Loucy (cell line): ENCODE measurements around the gene RSPRY1.

Source experiments
- H2AFZ ChIP-seq: fragments of 200-600 bp; sonication (generic); 2 replicates; pipeline ENCODE4 v1.6.0; 2016; ENCODE audit warnings: antibody characterized with exemption, mild to moderate bottlenecking, low read length, moderate library complexity
- H3F3A ChIP-seq: fragments of 200-600 bp; 2 replicates; pipeline ENCODE4 v1.6.0; 2016; ENCODE audit warnings: antibody characterized with exemption, low read depth, mild to moderate bottlenecking
- H3K27me3 ChIP-seq: fragments of 200-600 bp; sonication (generic); 2 replicates; pipeline ENCODE4 v1.6.1; 2014; ENCODE audit warnings: low read length, mild to moderate bottlenecking; ENCODE audit not compliant: insufficient read depth, poor library complexity, severe bottlenecking
- H3K36me3 ChIP-seq: fragments of 200-600 bp; sonication (generic); 2 replicates; pipeline ENCODE4 v1.6.1; 2016; ENCODE audit warnings: low read length; ENCODE audit not compliant: insufficient read depth
- H3K4me1 ChIP-seq: fragments of 200-600 bp; sonication (generic); 2 replicates; pipeline ENCODE4 v1.5.1; 2014; ENCODE audit warnings: low read length, mild to moderate bottlenecking; ENCODE audit not compliant: insufficient read depth, poor library complexity, severe bottlenecking
- H3K4me2 ChIP-seq: fragments of 200-600 bp; sonication (generic); 2 replicates; pipeline ENCODE4 v1.6.0; 2014; ENCODE audit warnings: antibody characterized with exemption, low read length, low read depth, mild to moderate bottlenecking; ENCODE audit not compliant: poor library complexity, severe bottlenecking
- H3K4me3 ChIP-seq: fragments of 200-600 bp; sonication (generic); 2 replicates; pipeline ENCODE4 v1.5.1; 2014; ENCODE audit warnings: low read length, mild to moderate bottlenecking, mixed read lengths; ENCODE audit not compliant: poor library complexity, severe bottlenecking
- H3K79me2 ChIP-seq: fragments of 200-600 bp; sonication (generic); 2 replicates; pipeline ENCODE4 v1.6.1; 2014; ENCODE audit warnings: low read length; ENCODE audit not compliant: insufficient read depth
- H3K9ac ChIP-seq: fragments of 200-600 bp; sonication (generic); 2 replicates; pipeline ENCODE4 v1.6.0; 2014; ENCODE audit warnings: mild to moderate bottlenecking, low read depth, low read length, moderate library complexity; ENCODE audit not compliant: poor library complexity, severe bottlenecking
- H3K9me2 ChIP-seq: fragments of 200-600 bp; sonication (generic); replicated peaks from 2 replicates; pipeline ENCODE4 v1.6.1; 2016; ENCODE audit warnings: low read depth, low read length, mixed read lengths
- H3K9me3 ChIP-seq: fragments of 200-600 bp; sonication (generic); 2 replicates; pipeline ENCODE4 v1.6.1; 2014; ENCODE audit warnings: mild to moderate bottlenecking, antibody characterized with exemption, low read length, low read depth; ENCODE audit not compliant: insufficient read depth
- H4K20me1 ChIP-seq: fragments of 200-600 bp; sonication (generic); 2 replicates; pipeline ENCODE4 v1.6.0; 2014; ENCODE audit warnings: antibody characterized with exemption, low read length, mild to moderate bottlenecking; ENCODE audit not compliant: insufficient read depth, poor library complexity, severe bottlenecking
- EZH2phosphoT487 ChIP-seq: fragments of 200-600 bp; IDR thresholded peaks from 2 replicates; pipeline ENCODE4 v1.6.1; 2018; ENCODE audit warnings: antibody characterized with exemption, mild to moderate bottlenecking, moderate library complexity, borderline replicate concordance
- TF ChIP-seq, protein P1 (sequence below): fragments of 200-600 bp; sonication (generic); conservative IDR thresholded peaks from 2 replicates; pipeline ENCODE4 v1.5.1; 2014; ENCODE audit warnings: mild to moderate bottlenecking, antibody characterized with exemption, low read length

RSPRY1 gene

GRCh38 chr16:57223057-57223456, 36.9 kb downstream of the RSPRY1 start:
- Histone ChIP-seq H4K20me1 (no peaks in the 10 kb centered on the region), H3K27me3 (no peaks in the 10 kb centered on the region), H3K9me2 (no peaks in the 10 kb centered on the region), H3K4me3 (no peak overlapping the region), H3K4me1 (no peaks in the 10 kb centered on the region), H3F3A (no peaks in the 10 kb centered on the region), H3K9ac (no peak overlapping the region), H3K4me2 (no peak overlapping the region), H2AFZ (no peak overlapping the region), H3K36me3 (peaks cover 93% of the 10 kb centered on the region), H3K9me3 (no peaks in the 10 kb centered on the region), H3K79me2 (no peaks in the 10 kb centered on the region)
- TF ChIP-seq EZH2phosphoT487, result no peak
- TF ChIP-seq, protein P1, sequence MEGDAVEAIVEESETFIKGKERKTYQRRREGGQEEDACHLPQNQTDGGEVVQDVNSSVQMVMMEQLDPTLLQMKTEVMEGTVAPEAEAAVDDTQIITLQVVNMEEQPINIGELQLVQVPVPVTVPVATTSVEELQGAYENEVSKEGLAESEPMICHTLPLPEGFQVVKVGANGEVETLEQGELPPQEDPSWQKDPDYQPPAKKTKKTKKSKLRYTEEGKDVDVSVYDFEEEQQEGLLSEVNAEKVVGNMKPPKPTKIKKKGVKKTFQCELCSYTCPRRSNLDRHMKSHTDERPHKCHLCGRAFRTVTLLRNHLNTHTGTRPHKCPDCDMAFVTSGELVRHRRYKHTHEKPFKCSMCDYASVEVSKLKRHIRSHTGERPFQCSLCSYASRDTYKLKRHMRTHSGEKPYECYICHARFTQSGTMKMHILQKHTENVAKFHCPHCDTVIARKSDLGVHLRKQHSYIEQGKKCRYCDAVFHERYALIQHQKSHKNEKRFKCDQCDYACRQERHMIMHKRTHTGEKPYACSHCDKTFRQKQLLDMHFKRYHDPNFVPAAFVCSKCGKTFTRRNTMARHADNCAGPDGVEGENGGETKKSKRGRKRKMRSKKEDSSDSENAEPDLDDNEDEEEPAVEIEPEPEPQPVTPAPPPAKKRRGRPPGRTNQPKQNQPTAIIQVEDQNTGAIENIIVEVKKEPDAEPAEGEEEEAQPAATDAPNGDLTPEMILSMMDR, result no peak

DNA sequence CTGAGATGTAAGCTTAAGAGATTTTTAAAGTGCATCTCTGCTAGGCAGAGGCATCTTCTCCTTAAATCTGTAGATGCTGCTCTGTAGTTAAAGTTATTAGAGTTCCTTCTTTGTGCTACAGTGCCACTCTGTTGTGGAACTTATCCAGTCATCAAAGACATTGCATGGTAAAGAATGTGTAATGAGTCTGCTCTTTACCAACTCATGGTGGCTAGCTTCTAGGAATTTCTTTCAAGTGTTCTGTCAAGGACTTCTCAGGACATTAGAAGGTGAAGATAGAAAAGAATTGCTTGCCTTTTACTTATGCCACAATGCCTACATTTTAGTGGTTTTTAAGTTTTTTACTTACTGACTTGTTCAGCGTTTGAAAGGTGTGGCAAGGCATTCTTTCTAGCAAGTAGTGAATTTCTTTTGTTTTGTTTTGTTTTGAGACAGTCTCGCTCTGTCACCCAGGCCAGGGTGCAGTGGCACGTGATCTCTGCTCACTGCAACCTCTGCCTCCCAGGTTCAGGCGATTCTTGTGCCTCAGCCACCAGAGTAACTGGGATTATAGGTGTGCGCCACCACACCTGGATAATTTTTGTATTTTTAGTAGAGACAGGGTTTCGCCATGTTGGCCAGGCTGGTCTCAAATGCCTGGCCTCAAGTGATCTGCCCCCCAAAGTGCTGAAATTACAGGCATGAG, 38.7 kb downstream of the RSPRY1 start:
- Histone ChIP-seq H3K4me1 (no peaks in the 10 kb centered on the region), H3K4me3 (no peak overlapping the region), H3K27me3 (no peaks in the 10 kb centered on the region), H3K79me2 (no peaks in the 10 kb centered on the region), H3K9me2 (no peaks in the 10 kb centered on the region), H3K9ac (no peak overlapping the region), H4K20me1 (no peaks in the 10 kb centered on the region), H2AFZ (no peak overlapping the region), H3K9me3 (no peaks in the 10 kb centered on the region), H3K36me3 (peaks cover 92% of the 10 kb centered on the region), H3F3A (no peaks in the 10 kb centered on the region), H3K4me2 (no peak overlapping the region)
- TF ChIP-seq, protein P1, result no peak

- no peaks in the 10 kb centered on the region for H3K27me3 ChIP-seq
- no peak for TF ChIP-seq EZH2phosphoT487
- TF ChIP-seq, protein P1, result no peak
- no peaks in the 10 kb centered on the region for H3K9me3 ChIP-seq
- H3K36me3 ChIP-seq, result peaks cover 91% of the 10 kb centered on the region
- H3K4me3 ChIP-seq, result no peak overlapping the region
- no peaks in the 10 kb centered on the region for H3K9me2 ChIP-seq
- H3K79me2 ChIP-seq, result no peaks in the 10 kb centered on the region
- H2AFZ ChIP-seq, result no peak overlapping the region
- no peaks in the 10 kb centered on the region for H3K4me1 ChIP-seq
- no peak overlapping the region for H3K9ac ChIP-seq
- H3F3A ChIP-seq, result no peaks in the 10 kb centered on the region
- H3K4me2 ChIP-seq, result no peak overlapping the region
- H4K20me1 ChIP-seq, result no peaks in the 10 kb centered on the region
These were observed 39.8 kb downstream of the RSPRY1 start for GRCh38 chr16:57225978-57226377.
